RKO (cell line): Measurements from ENCODE around the gene PSG2.
"Not testable (repeated sequence)": the region's sequence is repeated elsewhere in the genome, so short reads cannot be mapped to it uniquely, and the experiment has no call there.

Experiments used
- DNase-seq: peaks from one replicate; pipeline ENCODE4 v3.0.0-alpha.2; 2016; ENCODE audit warnings: low spot score

The PSG2 gene

DNA sequence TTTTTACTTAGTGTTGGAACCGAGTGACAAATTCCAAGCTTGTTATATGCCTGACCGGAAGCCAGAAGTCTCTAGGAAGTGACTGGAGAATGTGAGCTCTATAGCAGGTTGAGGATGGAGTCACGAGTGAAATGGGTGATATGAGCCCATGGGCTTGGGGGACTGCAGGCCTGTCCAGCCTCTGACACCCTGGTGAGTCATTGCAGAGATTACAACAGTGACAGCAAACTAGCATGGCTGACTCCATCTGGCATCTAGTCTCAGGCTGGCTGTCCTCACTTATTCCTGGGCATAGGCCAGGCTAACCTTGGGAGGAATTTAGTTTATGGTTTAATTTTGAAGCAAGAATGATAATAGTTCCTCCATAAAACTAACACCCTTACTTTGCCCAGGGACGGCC lies 4.6 kb downstream of the PSG2 start:
- DNase-seq, result peak; percentile 14

DNA sequence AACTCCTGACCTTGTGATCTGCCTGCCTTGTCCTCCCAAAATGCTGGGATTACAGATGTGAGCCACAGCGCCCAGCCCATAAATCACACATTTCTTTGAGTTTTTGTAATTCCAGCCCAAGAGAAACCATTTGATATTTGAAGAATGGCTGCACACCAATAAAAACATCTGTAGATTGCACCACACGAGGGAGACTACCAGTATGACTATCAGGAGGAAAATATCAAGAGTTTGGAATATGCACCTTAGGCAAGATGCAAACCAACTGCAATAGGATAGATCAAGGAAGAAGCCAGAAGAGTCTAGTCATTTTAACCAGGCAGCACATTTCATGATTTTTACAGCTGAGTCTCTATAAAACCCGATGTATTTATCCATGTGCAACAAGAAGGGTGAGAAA lies 20.1 kb downstream of the PSG2 start:
- not testable (repeated sequence) for DNase-seq

DNA sequence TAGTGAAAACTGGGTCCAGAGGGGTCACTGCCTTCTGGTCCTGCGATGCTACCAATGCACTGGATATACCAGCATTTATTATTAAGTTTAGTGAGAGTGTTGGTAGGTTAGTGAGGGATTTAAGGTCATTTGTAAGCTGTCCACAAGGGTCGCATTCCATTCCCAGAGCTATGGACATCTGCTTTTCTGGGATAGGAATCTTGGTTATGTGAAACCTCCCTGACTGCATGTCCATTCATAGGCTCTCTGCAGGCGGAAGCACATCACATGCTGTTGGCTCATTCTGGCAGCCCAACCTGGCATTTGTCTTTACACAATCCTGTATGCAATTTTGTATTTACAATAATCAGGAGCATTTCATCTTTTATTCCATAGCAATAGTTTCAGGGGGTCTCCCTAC lies 21.2 kb downstream of the PSG2 start:
- DNase-seq, result not testable (repeated sequence)

DNA sequence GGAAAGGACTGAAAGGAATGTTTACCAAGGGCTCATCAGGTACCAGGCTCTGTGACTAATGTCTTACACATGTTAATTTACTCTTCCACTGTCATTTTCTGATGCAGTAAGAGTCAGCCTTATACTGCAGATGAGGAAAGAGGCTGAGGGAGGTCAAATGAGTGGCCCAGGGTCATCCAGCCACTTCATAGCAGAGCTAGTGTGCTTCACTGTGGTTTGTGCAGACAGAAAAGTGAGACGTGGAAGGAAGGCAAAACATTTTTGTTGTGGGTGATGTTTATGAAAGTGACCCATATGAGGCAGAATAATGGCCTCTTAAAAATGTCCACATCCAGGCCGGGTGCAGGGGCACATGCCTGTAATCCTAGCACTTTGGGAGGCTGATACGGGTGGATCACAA lies 22.2 kb downstream of the PSG2 start:
- DNase-seq, result not testable (repeated sequence)

DNA sequence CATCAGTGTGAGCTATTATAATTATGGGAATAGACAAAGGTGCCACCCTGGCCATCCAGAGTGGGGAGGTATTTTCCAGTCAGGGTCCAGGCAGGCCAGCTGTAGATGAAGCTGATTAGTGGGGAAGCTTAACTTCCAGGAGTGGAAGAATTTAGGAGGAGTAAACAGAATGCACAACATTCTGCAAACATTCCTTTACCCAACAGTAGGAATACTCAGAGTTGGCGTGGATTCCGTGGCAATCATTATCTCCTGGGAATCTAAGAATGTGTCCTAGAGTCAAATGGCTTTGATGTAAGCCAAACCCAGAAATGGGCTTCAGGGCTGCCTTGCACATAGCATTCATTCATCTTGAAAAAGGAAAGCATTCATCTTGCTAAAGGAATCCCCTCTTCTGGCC lies 23.0 kb downstream of the PSG2 start:
- not testable (repeated sequence) for DNase-seq

DNA sequence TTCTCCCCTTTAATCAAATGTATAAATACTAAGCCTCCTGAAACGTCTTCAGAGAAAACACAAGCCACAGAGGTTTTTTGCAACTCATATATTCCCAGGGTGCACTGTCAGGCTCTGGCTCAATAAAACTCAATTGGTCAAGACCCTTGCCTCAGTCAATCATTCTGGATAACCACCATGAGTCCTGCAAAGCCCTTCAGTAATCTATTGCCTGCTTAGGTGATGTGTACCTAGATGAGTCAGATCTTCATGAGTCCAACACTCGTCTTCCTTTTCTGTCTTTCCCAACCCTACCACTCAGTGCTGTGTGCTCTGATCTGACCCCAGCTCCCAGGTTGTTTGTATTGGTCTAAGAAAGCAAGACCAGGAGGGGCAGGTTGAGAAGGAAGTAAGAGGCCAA lies 24.1 kb downstream of the PSG2 start:
- not testable (repeated sequence) for DNase-seq

DNA sequence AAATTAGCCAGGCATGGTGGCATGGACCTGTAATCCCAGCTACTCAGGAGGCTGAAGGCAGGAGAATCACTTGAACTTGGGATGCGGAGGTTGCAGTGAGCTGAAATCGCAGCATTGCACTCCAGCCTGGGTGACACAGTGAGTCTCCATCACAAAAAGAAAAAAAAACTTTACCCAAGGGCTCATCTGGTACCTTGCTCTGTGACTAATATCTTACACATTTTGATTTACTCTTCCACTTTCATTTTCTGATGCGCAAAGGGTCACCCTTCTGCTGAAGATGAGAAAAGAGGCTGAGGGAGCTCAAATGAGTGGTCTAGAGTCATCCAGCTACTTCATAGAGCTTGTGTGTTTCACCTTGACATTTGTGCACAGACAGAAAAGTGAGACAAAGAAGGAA lies 34.5 kb downstream of the PSG2 start:
- not testable (repeated sequence) for DNase-seq

DNA sequence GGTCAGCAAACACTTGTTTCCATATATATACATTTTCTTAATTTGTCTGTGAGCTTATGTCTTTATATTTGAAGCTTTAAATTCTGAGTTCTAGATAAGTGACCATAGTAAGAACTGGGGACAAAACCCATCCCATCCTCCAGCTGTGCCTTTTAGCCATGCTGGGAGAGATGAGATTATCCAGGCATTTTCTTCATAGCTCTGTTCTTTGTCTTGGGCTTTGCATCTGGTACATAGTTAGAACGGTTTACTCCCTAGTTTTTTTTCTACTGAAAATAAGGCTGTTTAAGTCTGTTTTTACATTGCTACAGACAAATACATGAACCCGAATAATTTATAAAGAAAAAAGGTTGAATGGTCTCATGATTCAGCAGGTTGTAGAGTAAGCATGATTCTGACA lies 35.9 kb downstream of the PSG2 start:
- not testable (repeated sequence) for DNase-seq

DNA sequence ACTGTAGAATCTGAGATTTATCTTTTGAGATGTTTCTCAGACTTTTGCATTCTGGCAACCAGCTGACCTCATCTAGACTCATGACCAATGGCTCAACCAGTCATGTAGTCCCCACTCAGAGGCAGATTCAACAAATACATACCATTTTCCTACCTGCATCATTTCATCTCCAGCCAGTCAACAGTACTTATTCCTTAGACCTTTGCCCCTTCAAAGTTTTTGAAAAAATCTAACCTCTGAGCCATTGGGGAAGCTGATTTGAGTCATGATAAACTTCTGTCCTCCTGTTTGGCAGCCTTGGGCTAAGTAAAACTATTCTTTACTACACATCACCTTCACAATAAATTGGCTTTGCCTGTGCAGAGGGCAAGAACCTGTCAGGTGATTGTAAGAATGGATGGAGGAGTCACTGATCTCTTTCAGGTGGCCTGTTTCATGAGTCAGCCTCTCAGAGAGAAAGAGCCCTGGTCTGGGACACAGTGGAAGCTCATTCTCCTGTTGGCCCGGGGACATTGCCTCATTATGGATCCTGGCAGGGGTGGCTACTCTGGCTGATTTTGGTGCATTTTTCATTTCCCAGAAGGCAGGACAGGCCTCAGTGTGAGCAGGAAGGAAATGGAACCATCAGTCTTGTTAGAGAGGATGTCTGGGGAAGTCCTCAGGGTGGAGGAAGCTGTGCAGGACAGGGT lies 38.9 kb downstream of the PSG2 start:
- not testable (repeated sequence) for DNase-seq

DNA sequence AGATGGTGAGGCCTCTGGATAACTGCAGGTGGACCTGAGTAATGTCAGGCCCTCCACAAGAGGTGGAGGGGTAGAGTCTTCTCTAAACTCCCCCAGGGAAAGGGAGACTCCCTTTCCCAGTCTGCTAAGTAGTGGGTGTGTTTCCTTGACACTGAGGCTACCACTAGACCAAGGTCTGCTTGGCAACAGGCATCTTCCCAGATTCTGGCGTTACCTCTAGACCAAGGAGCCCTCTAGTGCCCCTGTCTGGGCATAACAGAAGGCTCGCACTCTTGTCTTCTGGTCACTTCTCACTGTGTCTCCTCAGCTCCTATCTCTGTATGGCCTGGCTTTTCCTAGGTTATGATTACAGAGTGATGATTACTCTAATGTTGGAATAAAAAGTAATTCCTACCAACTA lies 50.9 kb downstream of the PSG2 start:
- DNase-seq, result peak; percentile 2

DNA sequence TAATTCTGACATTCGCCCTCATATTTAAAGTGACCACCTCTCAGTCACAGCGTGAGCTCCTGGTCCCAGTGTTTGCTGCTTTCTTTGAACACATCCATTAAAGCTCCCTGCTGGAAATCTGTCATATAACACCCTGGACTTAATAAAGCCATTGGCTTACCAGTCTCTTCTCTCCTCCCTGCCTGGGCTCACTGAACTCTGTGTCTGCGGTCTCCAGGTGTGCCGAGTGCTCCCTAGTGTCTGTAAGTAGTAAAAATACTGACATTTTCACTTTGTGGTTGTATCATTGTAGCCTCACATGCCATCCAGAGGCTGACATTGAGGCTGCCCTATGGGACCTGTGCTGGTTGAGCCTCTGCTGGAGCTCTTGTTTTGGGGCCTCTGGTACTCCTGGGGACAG lies 53.6 kb downstream of the PSG2 start:
- DNase-seq, result no peak

DNA sequence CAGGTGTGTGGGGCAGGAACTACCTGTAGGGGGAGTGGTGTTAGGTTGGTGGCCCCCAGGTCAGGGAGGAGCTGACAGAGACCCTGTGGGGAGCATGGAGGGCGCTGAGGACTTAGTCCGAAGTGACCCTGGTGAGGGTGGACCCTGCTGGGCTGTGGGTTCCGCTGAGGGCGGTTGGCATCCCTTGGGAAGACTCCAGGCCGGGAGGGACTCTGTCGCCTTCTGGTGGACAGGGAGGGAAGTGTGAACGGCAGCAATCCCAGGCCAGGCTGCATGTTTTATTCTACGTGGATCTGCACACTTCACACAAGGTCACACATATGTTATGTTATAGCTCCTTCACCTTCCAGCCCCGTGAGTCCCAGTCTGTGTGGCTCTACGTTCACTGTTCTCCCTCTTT lies 54.5 kb downstream of the PSG2 start:
- DNase-seq, result not testable (repeated sequence)

DNA sequence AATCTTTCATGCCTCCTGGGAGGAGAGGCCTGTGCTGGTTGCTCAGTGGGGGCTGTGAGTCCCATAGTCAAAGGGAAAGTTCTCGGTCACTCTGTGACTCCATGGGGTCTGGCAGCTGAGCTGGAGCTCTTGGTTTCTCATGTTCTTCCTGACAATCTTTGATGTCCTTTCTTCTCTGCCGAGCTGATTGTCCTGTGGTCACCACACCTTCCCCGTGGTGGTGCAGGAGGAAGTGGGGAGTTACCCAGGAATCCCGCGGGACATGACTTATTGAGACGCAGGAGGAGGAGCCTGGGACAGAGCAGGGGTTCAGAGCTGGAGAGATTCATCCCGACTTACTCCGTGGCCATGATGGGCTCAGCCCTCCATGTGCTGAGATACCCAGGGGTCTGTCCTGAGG lies 55.4 kb downstream of the PSG2 start:
- not testable (repeated sequence) for DNase-seq

DNA sequence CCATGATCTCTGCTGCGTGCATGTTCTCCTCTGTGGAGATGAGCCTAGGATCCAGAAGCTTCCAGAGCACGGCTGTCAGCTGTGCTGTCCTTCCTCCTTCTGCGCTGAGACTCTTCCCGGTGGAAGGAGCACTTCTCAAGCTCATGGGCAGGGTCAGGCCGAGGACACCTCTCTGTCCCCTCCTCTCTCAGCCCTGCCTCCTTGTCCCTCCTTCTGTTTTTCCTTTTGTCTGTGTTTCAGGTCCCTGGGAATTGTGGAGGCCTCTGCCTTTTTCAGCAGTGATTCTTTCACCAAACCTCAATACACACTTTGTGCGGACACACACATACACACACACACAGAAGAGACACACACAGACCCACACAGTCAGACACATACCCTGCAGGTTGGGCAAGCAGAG lies 56.1 kb downstream of the PSG2 start, which contains the start of gene PSG11:
TSS of gene PSG11 (minus strand) at position 101 of the 400 bp plus-strand sequence. CDS start at position 4, 97 bp downstream.
- DNase-seq, result not testable (repeated sequence)

DNA sequence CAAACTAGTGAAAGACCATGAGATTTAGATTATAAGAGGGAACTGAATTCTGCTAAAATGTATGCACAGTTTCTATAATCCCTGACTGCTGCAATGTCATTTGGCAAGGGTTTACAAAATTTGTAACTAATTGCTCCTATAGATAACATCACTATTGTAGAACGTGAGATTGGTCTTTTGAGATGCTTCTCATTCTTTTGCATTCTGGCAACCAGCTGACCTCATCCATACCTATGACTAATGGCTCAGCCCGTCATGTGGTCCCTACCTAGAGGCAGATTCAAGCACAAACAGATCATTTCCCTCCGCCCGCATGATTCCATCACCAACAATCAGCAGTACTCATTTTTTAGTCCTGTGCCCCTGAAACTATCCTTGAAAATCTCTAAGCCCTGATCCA lies 60.4 kb downstream of the PSG2 start:
- peak; percentile 45 for DNase-seq

DNA sequence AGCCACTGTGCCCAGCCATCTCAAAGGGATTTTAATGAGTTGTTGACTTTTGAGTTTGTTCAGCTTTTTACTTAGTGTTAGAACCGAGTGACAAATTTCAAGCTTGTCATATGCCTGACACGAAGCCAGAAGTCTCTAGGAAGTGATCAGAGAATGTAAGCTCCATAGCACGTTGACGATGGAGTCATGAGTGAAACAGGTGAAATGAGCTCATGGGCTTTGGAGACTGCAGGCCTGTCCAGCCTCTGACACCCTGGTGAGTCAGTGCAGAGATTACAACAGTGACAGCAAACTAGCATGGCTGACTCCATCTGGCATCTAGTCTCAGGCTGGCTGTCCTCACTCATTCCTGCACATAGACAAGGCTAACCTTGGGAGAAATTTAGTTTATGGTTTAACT lies 60.9 kb downstream of the PSG2 start:
- DNase-seq, result peak; percentile 70

DNA sequence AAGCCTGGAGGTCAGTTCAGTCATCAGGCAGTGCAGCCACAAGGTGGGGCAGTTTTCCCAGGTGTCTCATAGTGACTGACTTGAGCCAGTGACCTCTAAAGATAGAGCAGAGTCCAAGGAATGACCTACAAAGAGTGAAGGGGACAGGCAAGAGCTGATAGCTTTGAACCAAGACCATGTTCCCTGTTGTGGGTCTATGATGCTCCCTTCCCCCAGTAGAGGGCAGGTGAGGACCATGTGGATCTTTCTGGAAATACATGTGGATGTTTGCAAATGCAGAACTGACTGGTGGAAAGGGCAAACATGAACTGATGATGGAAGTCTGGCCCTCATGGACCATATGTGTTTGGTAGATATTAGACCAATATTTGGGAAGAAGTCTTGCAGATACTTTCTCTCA lies 62.9 kb downstream of the PSG2 start:
- not testable (repeated sequence) for DNase-seq
